GM10248 (cell line): ENCODE measurements around the gene MYL5.

Source experiments
- CTCF ChIA-PET: fragments of 300-600 bp; sonication (Branson Sonifier 250); formaldehyde crosslinking; extraction: SDS; loops from one replicate; lab custom pipeline; 2021; ENCODE audit warnings: antibody characterized with exemption; lab: Yijun Ruan, JAX
- POLR2A ChIA-PET: fragments of 350-650 bp; sonication (Branson Sonifier 250); formaldehyde crosslinking; extraction: SDS; loops from one replicate; lab custom pipeline; 2020; ENCODE audit warnings: antibody characterized with exemption; lab: Yijun Ruan, JAX
- DNase-seq: peaks from one replicate; pipeline ENCODE4 v3.0.0; 2012; ENCODE audit errors: extremely low spot score
- CTCF ChIP-seq: IDR thresholded peaks from 2 replicates; pipeline ENCODE4 v1.5.1; 2012; ENCODE audit warnings: mild to moderate bottlenecking, low read depth; ENCODE audit errors: extremely low read depth, missing control alignments, control extremely low read depth

The MYL5 gene

DNA sequence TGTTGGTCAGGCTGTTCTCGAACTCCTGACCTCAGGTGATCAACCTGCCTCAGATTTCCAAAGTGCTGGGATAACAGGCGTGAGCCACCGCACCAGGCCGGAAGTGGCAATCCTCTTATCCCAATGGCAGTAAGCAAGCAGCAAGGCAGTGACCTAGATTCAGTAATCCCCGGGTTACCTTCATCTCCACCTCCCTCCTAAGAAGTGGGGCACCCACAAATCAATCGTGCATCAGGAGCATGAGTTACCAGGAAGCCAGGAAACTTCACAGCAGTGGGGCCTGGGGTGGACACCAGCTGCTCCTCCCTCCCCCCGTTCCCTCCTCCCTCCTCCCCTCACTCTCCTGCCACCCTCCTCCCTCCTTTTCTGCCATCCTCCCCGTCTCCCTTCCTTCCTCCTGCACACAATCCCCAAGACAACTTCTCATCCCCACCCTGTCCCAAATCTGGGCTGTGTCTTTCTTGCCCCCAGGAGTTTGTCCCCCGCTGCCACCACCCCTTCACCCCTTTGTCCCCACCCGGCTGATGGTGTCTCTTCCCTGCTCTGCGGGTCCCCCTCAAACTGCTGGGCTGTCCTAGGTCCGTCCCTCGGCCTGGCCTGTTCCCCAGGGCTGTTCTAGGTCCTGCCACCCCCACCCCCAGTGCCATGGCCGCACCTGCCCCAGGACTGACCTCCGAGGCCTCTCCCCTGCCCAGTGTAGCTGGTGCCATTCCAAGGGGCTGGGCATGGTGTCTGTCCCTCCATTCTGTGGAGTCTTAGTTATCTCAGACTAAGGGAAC is 46.8 kb upstream of the MYL5 start:
- ChIA-PET POLR2A (no interaction called here), CTCF (no interaction called here)
- TF ChIP-seq CTCF, result no peak
- no peak for DNase-seq

- POLR2A ChIA-PET, result no interaction called here
- TF ChIP-seq CTCF, result no peak
- DNase-seq, result no peak
- CTCF ChIA-PET, result no interaction called here
Observed at GRCh38 chr4:628311-628741, 46.0 kb upstream of the MYL5 start.

GRCh38 chr4:628821-629635 is 45.3 kb upstream of the MYL5 start:
- CTCF ChIA-PET, result no interaction called here
- no peak for TF ChIP-seq CTCF
- no peak for DNase-seq
- POLR2A ChIA-PET, result no interaction called here

- TF ChIP-seq CTCF, result no peak
- ChIA-PET CTCF (no interaction called here), POLR2A (no interaction called here)
- DNase-seq, result no peak
Observed at GRCh38 chr4:629636-629914, 44.8 kb upstream of the MYL5 start.

GRCh38 chr4:629915-630641 is 44.3 kb upstream of the MYL5 start:
- POLR2A ChIA-PET, result no interaction called here
- no peak for DNase-seq
- CTCF ChIA-PET, result no interaction called here
- TF ChIP-seq CTCF, result no peak

DNA sequence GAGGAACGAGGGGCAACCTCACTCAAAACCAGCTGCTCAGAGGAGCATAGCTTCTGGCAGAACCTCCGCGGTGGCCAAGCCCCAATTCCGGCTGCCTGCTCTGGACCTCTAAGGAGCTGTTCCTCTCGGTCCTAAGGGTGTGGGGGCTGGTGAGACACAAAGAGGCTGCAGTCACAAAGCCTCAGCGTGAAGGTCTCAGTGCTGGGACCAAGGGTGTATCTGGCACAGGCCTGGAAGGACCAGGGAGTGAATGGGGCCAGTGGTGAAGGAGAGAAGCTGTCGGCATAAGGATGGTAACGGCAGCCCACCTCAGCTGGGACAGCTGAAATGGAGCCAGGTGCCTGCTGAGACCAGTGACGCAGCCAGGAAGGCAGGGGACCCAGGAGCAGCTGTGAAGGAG is 43.7 kb upstream of the MYL5 start:
- ChIA-PET POLR2A (no interaction called here), CTCF (no interaction called here)
- no peak for TF ChIP-seq CTCF
- DNase-seq, result no peak
